Stimulated activated CD8-positive, alpha-beta memory T cell treated with anti-CD3 and anti-CD28 coated beads, Interleukin-4, amount 100 ng/mL, for 24 hours (primary cell): ENCODE data around the gene ABHD16A.

Source experiments
- DNase-seq: peaks from one replicate; pipeline ENCODE4 v3.0.0-alpha.2; 2020; ENCODE audit warnings: low read depth

ABHD16A gene

DNA sequence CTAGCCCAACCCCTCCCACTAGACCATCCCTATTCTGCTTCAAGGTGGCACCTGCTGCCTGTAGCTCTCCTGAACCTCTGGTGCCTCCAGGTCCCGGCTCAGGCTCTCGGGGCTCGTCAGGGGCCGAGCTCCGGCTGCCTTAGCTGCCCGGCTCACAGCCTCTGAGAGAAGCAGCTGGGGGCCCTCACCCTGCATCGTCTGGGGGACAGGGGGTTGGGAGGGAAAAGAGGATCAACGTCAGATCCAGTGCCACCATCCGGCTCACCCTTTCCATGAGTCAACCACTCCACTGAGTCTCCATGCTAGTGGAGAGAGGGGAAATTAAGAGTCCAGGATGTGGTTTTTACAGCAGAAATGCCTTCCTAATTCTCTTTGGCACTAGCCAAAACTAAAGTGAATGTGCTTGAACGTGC, 63.7 kb downstream of the ABHD16A start:
- no peak for DNase-seq

DNA sequence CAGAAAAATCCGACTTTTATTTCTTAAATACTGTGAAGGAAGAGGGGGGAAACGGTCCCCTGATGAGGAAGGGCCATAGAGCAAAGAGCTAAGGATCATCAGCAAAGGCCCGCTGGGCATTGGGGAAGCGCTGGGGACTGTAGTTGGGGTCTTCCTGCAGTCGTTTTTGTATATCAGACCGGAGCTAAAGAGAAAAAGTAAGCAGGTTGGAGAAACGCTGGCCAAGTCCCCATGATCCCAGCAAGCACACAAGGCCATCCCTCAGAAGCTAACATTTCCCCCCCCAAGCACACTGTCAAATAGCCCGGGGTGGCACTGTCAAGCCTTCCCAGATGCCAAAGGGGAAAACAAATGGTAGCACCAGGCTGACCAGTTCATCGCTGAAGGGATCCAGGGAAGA, 64.1 kb downstream of the ABHD16A start:
- no peak for DNase-seq
